Testis (tissue), 3 donors: ENCODE data around the gene RGL2. TPM values are rescaled to one million over a fixed set of nuclear protein-coding genes. Genes with fewer than 3 reads are reported as not detected.

Experiments used
- DNase-seq: peaks from one replicate; pipeline ENCODE4 v3.0.0-alpha.2; 2019
- H3K27ac ChIP-seq, 2 donors: fragments of 200-600 bp; sonication (generic); one replicate each; pipeline ENCODE4 v1.5.1; 2019
- H3K27me3 ChIP-seq: fragments of 200-600 bp; sonication (generic); one replicate; pipeline ENCODE4 v1.5.1; 2019
- H3K36me3 ChIP-seq: fragments of 200-600 bp; sonication (generic); one replicate; pipeline ENCODE4 v1.5.1; 2017; ENCODE audit warnings: low read depth; ENCODE audit errors: missing control alignments
- H3K4me1 ChIP-seq: fragments of 200-600 bp; sonication (generic); one replicate; pipeline ENCODE4 v1.5.1; 2019
- H3K4me3 ChIP-seq, 2 donors: fragments of 200-600 bp; sonication (generic); one replicate each; pipeline ENCODE4 v1.5.1; 2017 to 2019
- H3K9me3 ChIP-seq: fragments of 200-600 bp; sonication (generic); one replicate; pipeline ENCODE4 v1.5.1; 2017
- POLR2A ChIP-seq: fragments of 450-650 bp; IDR thresholded peaks from one replicate; pipeline ENCODE4 v1.6.1; 2017; ENCODE audit warnings: antibody characterized with exemption, mild to moderate bottlenecking, moderate library complexity
- WGBS, 2 donors: methylation state at CpG; one replicate each; pipeline ENCODE4 v1.1.5; 2018; 5-methylcytosine and 5-hydroxymethylcytosine counted together
- intact Hi-C: fragments of 100-400 bp; cut with DNase I; formaldehyde crosslinking; loops from one replicate; pipeline ENCODE4 v1.15.1; 2023; ENCODE audit warnings: low total_unique reads
- polyA plus RNA-seq: library from polyadenylated mRNA; stranded (reverse); fragments of 350-450 nt; fragmentation: Illumina TruSeq; extraction: RNeasy Lipid Tissue Mini Kit (QIAGEN cat#74804); gene quantifications from one replicate; pipeline ENCODE4 v1.2.3, GENCODE V29; 2014; ENCODE audit warnings: low read depth, low replicate concordance; ENCODE audit not compliant: insufficient read depth
- total RNA-seq, 2 donors: library from RNA; depleted of rRNA; stranded (reverse); fragments of >200 nt; gene quantifications; one replicate each; pipeline ENCODE4 v1.2.3, GENCODE V29; 2016
- TF ChIP-seq, protein P1 (sequence below), 3 experiments: fragments of 450-650 bp in 2 of 3; fragments of 200-600 bp in 1 of 3; sonication (generic) in 1 of 3; IDR thresholded peaks; one replicate each; pipeline ENCODE4 v1.5.1; 2016 to 2019; ENCODE audit warnings: antibody characterized with exemption in 3 of 3, mild to moderate bottlenecking in 2 of 3, moderate library complexity in 1 of 3

The RGL2 gene
- total and polyA plus RNA-seq, 3 donors from 2014 or later: 42.8 to 52.7 (median 46.2) TPM

DNA sequence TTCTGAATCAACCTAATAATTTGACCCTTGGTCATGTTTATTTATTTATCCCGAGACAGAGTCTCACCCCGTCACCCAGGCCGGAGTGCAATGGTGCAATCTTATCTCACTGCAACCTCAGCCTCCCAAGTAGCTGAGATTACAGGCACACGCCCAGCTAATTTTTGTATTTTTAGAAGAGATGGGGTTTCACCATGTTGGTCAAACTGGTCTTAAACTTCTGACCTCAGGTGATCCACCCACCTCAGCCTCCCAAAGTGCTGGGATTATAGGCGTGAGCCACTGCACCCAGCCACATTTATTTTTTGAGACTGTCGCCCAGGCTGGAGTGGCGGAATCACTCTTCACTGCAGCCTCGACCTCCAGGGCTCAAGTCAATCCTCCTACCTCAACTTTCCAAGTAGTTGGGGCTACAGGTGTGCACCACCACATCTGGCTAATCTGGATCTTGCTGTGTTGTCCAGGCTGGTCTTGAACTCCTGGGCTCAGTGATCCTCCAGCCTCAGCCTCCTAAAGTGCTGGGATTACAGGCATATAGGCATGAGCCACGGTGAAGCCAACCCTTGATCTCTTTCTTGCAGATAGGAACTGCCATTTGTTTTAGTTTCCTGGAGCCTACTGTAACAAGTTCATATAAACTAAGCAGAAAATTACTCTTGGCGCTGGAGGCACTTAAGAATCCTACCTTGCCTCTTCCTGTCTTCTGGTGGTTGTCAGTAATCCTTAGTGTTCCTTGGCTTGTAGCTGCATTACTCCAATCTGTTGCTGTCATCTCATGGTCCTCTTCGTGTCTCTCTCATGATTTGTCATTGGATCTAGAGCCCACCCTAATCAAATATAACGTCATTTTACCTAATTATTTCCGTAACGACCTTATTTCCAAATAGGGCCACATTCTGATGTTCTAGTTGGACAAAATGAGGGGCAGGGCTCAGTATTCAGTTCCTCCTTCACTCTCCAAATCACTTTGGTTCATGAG, 24.5 kb downstream of the RGL2 start:
- peaks cover 32% of the 10 kb centered on the region for H3K4me1 ChIP-seq
- no peak for TF ChIP-seq POLR2A
- TF ChIP-seq, protein P1, sequence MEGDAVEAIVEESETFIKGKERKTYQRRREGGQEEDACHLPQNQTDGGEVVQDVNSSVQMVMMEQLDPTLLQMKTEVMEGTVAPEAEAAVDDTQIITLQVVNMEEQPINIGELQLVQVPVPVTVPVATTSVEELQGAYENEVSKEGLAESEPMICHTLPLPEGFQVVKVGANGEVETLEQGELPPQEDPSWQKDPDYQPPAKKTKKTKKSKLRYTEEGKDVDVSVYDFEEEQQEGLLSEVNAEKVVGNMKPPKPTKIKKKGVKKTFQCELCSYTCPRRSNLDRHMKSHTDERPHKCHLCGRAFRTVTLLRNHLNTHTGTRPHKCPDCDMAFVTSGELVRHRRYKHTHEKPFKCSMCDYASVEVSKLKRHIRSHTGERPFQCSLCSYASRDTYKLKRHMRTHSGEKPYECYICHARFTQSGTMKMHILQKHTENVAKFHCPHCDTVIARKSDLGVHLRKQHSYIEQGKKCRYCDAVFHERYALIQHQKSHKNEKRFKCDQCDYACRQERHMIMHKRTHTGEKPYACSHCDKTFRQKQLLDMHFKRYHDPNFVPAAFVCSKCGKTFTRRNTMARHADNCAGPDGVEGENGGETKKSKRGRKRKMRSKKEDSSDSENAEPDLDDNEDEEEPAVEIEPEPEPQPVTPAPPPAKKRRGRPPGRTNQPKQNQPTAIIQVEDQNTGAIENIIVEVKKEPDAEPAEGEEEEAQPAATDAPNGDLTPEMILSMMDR (IDR thresholded peaks at IDR 0.05): no peak
- no peak overlapping the region for H3K27ac ChIP-seq
- H3K9me3 ChIP-seq: no peaks in the 10 kb centered on the region
- no peak overlapping the region for H3K4me3 ChIP-seq
- 69 to 71% methylated on average over 14 of the region's 14 CpGs for WGBS, 2 donors
- H3K36me3 ChIP-seq: no peaks in the 10 kb centered on the region
- intact Hi-C loops: loop anchor here (2.0 kb wide), 1 partner anchor 15 kb away; the partner anchor contains the start of genes PFDN6 and WDR46
- DNase-seq: no peak
- no peaks in the 10 kb centered on the region for H3K27me3 ChIP-seq

DNA sequence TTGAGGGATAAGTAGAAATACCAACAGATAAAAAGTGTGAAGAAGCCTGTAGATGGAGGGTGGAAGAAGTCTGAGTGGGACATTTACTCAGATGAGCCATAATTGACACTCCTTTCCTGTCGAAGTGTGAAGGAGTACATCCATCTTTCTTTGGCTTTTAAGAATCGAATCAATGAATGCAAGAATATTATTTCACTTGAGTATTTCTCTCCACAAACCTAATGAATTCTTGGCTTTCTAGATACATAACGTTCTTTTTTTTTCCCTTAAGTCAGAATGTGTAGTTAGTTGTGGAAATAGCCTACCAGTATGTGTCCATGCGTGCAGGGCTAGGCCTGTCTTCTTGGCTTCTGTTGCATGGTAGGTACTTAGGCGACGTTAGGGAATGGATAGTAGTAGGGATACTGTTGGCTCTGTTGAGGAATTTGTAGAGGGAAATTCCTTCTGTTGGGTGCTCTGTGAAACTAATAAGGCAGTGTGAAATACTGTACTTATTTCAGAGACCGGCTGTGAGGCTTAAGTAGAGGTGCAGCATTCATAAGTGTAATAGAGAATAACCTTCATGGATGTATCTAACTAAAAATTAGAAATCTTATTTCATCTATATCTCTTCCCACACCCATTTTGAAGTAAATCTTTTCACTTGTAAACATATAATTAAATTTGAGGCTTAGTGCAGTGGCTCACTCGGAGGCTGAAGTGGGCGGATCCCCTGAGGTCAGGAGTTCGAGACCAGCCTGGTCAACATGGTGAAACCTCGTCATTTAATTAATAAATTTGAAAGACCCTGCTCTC, 25.4 kb downstream of the RGL2 start:
- Histone ChIP-seq H3K27ac (no peak overlapping the region), H3K4me3 (no peak overlapping the region), H3K27me3 (no peaks in the 10 kb centered on the region), H3K4me1 (peaks cover 32% of the 10 kb centered on the region), H3K36me3 (no peaks in the 10 kb centered on the region), H3K9me3 (no peaks in the 10 kb centered on the region)
- 64 to 69% methylated on average over 11 of the region's 11 CpGs for WGBS, 2 donors
- intact Hi-C loops: loop anchor here (2.0 kb wide), 1 partner anchor 15 kb away; the partner anchor contains the start of genes PFDN6 and WDR46
- no peak for DNase-seq
- TF ChIP-seq, protein P1 (IDR thresholded peaks at IDR 0.05): no peak
- no peak for TF ChIP-seq POLR2A

DNA sequence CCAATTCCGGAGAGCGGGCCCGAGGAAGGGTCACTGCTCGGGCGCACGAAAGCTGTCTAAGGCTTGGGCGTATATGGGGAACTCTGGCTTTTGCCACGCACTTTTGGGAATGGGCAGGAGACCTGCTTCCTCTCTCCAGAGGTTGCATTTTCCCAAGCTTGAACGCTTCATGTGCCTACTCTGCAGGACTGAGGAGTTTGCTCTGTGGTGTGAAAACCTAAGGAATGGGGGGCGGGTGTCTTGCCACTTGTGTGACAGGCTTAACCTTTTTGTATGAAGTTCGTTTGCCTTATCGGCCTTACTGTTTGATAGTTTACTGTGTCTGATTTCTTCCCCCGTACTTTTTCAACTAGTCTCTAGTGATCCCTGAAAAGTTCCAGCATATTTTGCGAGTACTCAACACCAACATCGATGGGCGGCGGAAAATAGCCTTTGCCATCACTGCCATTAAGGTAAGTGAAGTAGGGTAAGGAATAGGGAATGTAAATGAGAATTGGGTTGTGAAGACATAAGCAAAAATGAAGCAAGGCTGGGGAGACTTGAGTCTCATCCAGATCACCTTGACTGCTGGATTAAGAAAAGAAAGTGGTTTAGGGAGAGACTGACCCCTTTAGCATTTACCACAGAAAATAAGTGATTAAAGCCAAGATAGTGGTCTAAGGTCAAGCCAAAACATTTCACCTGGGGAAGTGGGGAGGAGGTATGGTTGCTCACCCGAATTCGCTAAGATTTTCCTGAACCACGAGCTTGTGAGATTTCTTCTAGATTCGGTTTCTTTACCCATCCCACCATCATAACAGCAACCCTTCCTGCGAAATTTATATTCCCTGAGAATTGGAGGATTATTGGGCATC, 26.2 kb downstream of the RGL2 start:
- no peaks in the 10 kb centered on the region for H3K36me3 ChIP-seq
- WGBS, 2 donors: 11 to 13% methylated on average over 20 to 22 of the region's 22 CpGs
- intact Hi-C loops: loop anchor here (2.0 kb wide), 1 partner anchor 16 kb away; the partner anchor contains the start of genes PFDN6 and WDR46

More for the DNA sequence above, 26.2 kb downstream of the RGL2 start:
- no peak for DNase-seq
- peaks cover 32% of the 10 kb centered on the region for H3K4me1 ChIP-seq
- TF ChIP-seq, protein P1 (IDR thresholded peaks at IDR 0.05): no peak
- TF ChIP-seq POLR2A: no peak
- no peaks in the 10 kb centered on the region for H3K9me3 ChIP-seq
- peak overlapping the region; percentile 85 to 91 for H3K27ac ChIP-seq
- H3K4me3 ChIP-seq: peak overlapping the region; percentile 82 to 88
- no peaks in the 10 kb centered on the region for H3K27me3 ChIP-seq
